ENCODE measurements around the gene LMTK2. TPM values are rescaled to one million over a fixed set of nuclear protein-coding genes. Genes with fewer than 3 reads are reported as not detected.

Gene LMTK2
- total and polyA plus RNA-seq, 10 donors = 1.3 to 22.8 (median 18.6) TPM

DNA sequence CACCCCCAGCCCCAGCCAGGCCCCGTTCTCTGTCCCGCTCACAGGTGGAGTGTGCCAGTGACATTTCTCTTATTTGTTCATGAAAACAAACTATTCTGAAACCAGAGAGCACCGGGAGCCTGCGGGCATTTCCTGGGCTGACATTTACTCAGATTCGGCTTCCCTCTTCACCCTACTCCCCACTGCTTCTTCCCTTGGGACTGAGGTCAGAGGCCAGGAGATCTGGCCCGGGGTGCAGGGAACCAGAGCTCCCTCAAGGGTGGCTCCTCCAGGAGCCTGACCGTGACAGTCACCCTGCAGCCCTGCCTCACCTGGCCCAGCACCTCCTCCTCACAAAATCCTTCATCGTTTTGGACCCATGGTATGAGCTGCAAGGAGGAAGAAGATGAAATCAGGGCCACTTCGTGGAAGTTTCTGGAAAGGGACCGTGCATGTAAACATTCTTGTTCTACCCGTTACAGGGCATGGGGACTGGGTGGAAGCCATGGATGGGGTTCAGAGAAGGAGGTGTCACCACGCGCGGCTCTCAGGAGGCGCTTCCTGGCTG is 116.8 kb downstream of the LMTK2 start:
- H3K36me3 ChIP-seq = peaks cover 0 to 96% (median 60%) of the 10 kb centered on the region in 6 donors
- peak; percentile 47 for DNase-seq
- whole genome bisulfite sequencing, 5 donors = 82 to 93% (median 88%) methylated on average over 14 to 15 of the region's 15 CpGs

DNA sequence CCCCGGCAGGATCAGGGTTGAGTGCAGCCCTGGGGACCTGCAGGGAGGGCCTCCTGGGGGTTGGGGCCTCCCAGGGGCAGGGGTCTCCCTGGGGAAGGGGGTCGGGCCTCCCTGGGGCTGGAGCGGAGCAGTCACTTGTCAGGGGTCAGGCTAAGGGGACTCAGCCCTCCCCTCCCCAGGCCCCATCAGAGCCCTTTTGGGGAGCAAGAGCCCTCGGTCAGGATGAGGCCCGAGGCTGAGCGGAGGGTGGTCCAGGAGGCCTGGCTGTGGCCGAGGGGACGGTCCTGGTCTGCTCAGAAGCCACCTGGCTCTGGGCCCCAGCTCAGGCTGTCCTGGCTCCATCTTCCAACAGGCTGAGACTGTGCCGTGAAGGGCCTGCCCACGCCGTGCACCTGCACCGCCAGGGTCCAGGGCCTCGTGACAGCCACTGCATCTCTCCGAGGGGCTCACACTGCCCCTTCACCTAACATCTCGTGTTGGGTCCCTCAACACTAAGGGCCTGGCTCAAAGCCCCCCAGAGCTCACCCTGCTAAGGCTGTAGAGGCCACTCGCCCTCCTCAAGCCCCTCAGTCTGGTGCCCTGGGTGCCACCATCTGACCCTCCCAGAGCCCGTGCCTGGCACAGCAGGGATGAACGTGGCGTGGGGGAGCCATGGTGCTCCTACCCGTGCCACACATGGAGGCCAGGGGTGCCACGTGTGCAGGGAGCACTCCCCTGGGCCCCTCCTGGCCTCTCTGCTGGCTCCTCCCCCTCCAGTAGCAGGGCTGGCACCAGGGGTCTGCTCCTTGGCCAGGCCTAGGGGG is 117.4 kb downstream of the LMTK2 start:
- peaks cover 0 to 14% (median 2%) of the 10 kb centered on the region in 6 donors for H3K4me1 ChIP-seq
- no peak overlapping the region for H3K4me3 ChIP-seq
- DNase-seq = peak; percentile 69
- peaks cover 0 to 100% (median 66%) of the 10 kb centered on the region in 6 donors for H3K36me3 ChIP-seq
- WGBS, 5 donors = 87 to 94% (median 92%) methylated on average over 14 to 21 of the region's 21 CpGs
- H3K9me3 ChIP-seq = no peaks in the 10 kb centered on the region
- intact Hi-C loops (cut with DNase I; ENCODE audit: low total_unique reads) = no loop called here
- no peak overlapping the region for H3K27ac ChIP-seq
- TF ChIP-seq, protein P1, sequence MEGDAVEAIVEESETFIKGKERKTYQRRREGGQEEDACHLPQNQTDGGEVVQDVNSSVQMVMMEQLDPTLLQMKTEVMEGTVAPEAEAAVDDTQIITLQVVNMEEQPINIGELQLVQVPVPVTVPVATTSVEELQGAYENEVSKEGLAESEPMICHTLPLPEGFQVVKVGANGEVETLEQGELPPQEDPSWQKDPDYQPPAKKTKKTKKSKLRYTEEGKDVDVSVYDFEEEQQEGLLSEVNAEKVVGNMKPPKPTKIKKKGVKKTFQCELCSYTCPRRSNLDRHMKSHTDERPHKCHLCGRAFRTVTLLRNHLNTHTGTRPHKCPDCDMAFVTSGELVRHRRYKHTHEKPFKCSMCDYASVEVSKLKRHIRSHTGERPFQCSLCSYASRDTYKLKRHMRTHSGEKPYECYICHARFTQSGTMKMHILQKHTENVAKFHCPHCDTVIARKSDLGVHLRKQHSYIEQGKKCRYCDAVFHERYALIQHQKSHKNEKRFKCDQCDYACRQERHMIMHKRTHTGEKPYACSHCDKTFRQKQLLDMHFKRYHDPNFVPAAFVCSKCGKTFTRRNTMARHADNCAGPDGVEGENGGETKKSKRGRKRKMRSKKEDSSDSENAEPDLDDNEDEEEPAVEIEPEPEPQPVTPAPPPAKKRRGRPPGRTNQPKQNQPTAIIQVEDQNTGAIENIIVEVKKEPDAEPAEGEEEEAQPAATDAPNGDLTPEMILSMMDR (IDR thresholded peaks at IDR 0.05 in 8 of 11, conservative IDR thresholded peaks at IDR 0.05 in 3 of 11) = no peak
- TF ChIP-seq POLR2AphosphoS5 (IDR thresholded peaks at IDR 0.05) = peak in 1 of 3 donors; percentile 27
- H3K27me3 ChIP-seq (replicated peaks in 1 of 7) = no peaks in the 10 kb centered on the region

More for the DNA sequence above, 116.8 kb downstream of the LMTK2 start:
- no peaks in the 10 kb centered on the region for H3K9me3 ChIP-seq
- H3K4me3 ChIP-seq = no peak overlapping the region
- TF ChIP-seq POLR2A (IDR thresholded peaks at IDR 0.05) = no peak
- no peak for TF ChIP-seq POLR2AphosphoS5 (IDR thresholded peaks at IDR 0.05)
- TF ChIP-seq, protein P1 (IDR thresholded peaks at IDR 0.05 in 8 of 11, conservative IDR thresholded peaks at IDR 0.05 in 3 of 11) = no peak
- H3K4me1 ChIP-seq = peaks cover 0 to 21% (median 4%) of the 10 kb centered on the region in 6 donors
- H3K27me3 ChIP-seq (replicated peaks in 1 of 7) = no peaks in the 10 kb centered on the region
- H3K27ac ChIP-seq = no peak overlapping the region
- intact Hi-C loops (cut with DNase I; ENCODE audit: low total_unique reads) = no loop called here

DNA sequence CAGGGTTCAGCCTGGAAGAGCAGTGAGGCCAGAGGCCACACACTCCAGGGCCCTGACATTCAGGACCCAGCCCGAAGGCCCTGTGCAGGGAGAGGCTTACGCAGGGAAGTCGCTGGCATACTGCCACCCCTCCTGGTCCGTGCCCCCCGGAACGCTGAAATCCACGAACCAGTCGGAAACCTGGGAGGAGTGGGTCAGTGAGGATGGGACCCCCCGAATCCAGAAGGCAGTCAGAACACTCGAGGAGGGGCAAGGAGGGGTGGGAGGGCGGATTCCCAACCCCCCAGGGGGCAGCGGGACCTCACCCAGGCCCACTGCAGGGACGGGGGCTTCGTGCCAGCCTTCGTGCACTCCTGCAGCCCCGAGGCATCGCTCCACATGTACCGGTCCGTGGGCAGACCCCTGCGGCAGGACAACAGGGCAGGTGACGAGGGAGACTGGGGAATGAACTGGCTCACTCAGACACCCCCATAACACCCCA is 118.1 kb downstream of the LMTK2 start:
- no peaks in the 10 kb centered on the region for H3K27me3 ChIP-seq (replicated peaks in 1 of 7)
- peaks cover 0 to 11% (median 0%) of the 10 kb centered on the region in 6 donors for H3K4me1 ChIP-seq
- H3K4me3 ChIP-seq = no peak overlapping the region
- DNase-seq = no peak
- no peaks in the 10 kb centered on the region for H3K9me3 ChIP-seq
- H3K27ac ChIP-seq = no peak overlapping the region
- 93 to 97% (median 95%) methylated on average over 10 to 21 of the region's 21 CpGs for WGBS, 5 donors
- intact Hi-C loops (cut with DNase I; ENCODE audit: low total_unique reads) = no loop called here
- TF ChIP-seq POLR2AphosphoS5 (IDR thresholded peaks at IDR 0.05) (no peak), POLR2A (IDR thresholded peaks at IDR 0.05) (no peak)
- TF ChIP-seq, protein P1 (IDR thresholded peaks at IDR 0.05 in 8 of 11, conservative IDR thresholded peaks at IDR 0.05 in 3 of 11) = no peak
- peaks cover 0 to 100% (median 69%) of the 10 kb centered on the region in 6 donors for H3K36me3 ChIP-seq
